NCI-H748 treated with DMSO at 0.1 percent for 48 hours (cell line): ENCODE measurements around the gene SULT1A4.
"Not testable (repeated sequence)": the region's sequence is repeated elsewhere in the genome, so short reads cannot be mapped to it uniquely, and the experiment has no call there.

Source experiments
- DNase-seq: peaks from one replicate; lab custom pipeline; 2025; lab: John Stamatoyannopoulos, UW

The SULT1A4 gene

GRCh38 chr16:29459706-29460646, at the start of gene SULT1A4:
SULT1A4 (plus strand) TSS chr16:29459913; CDS start chr16:29461386, 1,473 bp downstream.
- not testable (repeated sequence) for DNase-seq

- DNase-seq: not testable (repeated sequence)
Observed at GRCh38 chr16:29423587-29423986, 36.1 kb upstream of the SULT1A4 start.

GRCh38 chr16:29425390-29425789, 34.3 kb upstream of the SULT1A4 start:
- DNase-seq: not testable (repeated sequence)

- DNase-seq: not testable (repeated sequence)
Observed at GRCh38 chr16:29453754-29454153, 6.0 kb upstream of the SULT1A4 start.

GRCh38 chr16:29454269-29454668, 5.4 kb upstream of the SULT1A4 start, which contains the start of the genes BOLA2 and SLX1B:
BOLA2 (minus strand) TSS chr16:29454351; CDS start chr16:29454253, 98 bp downstream.
SLX1B (plus strand) TSS chr16:29454533.
- DNase-seq: not testable (repeated sequence)

DNA sequence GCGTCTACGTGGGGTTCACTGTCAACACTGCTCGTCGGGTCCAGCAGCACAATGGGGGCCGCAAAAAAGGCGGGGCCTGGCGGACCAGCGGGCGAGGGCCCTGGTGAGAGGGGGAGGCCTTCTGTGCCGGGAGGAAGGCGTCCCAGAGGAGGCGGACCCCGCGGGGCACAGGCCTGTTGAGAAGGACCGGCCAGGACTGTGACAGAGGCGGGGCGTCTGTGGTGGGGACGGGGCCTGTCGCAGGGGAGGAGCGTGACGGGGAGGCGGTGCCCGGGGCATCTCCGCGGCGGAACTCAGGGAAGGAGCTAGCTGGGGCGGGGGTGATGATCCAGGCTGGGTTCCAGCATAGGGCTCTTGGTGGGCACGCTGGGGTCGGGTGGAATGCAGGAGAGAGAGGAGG, 4.9 kb upstream of the SULT1A4 start:
- DNase-seq: not testable (repeated sequence)

- not testable (repeated sequence) for DNase-seq
Observed at GRCh38 chr16:29457660-29458059, 2.1 kb upstream of the SULT1A4 start.

DNA sequence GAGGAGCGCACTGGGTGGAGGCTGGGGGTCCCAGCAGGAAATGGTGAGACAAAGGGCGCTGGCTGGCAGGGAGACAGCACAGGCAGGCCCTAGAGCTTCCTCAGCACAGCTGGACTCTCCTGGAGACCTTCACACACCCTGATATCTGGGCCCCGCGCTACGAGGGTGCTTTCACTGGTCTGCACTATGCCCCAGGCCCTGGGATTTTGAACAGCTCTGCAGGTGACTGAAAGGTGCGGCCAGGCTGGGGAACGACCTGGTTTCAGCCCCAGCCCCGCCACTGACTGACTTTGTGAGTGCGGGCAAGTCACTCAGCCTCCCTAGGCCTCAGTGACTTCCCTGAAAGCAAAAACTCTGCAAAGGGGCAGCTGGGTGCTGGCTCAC, 926 bp downstream of the SULT1A4 start:
- DNase-seq: not testable (repeated sequence)

DNA sequence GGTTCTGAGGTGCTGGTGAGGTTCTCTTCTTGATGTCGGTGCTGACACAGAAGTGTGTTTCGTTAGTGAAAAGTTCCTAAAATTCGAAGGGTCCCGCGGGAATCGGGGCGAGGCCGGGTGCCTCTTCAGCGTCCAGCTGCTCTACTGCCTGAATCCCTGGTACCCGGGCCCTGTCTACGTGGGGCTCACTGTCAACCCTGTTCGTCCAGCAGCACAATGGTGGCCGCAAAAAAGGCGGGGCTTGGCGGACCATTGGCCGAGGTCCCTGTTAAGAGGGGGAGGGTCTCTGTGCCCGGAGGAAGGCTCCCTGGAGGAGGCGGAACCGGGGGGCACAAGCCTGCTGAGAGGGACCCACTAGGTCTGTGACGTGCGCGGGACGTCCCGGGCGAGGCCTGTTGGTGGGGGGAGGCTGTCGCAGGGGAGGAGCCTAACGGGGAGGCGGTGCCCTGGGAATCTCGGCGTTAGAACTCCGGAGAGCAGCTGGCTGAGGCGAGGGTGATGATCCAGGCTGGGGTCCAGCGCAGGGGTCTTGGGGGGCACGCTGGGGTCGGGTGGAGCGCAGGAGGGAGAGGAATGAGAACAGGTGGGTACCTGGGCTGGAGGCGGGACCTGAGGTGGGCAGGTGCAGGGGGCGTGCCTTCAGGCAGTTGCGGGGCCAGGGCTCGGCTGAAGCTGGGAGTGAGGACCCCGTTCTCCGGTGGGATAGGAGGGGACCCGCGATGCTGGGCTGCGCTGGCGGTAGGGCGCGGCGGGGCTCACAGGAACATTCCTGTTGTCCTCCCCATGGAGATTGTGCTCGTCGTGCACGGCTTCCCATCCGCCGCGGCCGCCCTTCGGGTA, 6.5 kb downstream of the SULT1A4 start:
- not testable (repeated sequence) for DNase-seq

- not testable (repeated sequence) for DNase-seq
Observed at GRCh38 chr16:29466904-29467303, 7.2 kb downstream of the SULT1A4 start.

DNA sequence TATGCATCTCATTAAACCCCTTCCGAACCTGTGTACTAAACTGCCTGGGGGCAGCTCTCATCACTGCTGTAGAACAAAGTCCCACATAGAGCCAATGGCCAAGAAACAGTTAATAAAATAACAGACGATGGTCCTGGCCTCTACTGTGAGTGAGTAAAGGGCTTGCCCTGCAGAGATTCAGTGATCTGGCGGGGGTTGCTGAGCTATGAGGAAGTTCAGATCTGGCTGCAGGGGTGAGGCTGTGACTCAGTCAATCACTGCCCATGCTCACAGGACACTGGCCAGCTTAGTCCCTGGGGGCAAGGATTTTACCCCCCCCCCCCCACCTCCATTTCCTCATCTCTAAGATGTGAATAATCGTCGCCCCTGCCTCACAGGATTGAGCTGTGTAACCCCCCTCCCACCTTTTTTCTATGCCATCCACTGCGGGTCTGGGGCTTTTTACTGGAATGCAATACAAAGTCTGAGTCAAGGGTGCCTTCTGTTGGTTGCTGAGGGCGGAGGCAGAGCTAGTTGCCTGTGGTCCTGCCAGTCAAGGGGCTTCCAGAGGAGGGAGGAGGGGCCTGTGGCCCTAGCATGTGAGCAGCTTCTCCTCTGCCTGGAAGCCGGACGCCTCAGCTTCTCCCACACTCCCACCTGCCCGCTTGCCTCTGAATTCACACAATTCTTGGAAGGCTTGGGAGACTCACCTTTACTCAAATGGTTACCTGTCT, 8.1 kb downstream of the SULT1A4 start:
- not testable (repeated sequence) for DNase-seq

- DNase-seq: not testable (repeated sequence)
Observed at GRCh38 chr16:29469660-29470059, 9.9 kb downstream of the SULT1A4 start.

DNA sequence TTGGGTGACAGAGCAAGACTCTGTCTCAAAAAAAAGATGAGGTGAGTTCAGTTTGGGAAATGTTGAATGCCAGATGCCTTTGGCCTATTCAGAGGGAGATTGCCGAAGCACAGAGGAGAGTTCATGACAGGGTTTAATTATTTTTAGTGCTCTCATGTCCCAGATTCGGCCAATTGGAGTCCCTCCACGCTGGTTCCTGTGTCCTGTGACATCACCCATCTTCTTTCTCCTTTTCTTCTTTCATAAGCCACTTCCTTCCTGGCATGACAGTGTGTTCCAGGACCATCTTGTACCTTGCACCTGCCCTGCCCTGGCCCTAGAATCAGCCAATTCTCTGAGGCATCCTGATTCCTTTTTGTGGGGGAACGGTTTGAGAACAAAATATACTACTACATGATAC, 12.4 kb downstream of the SULT1A4 start:
- not testable (repeated sequence) for DNase-seq

GRCh38 chr16:29482276-29482675, 22.6 kb downstream of the SULT1A4 start:
- DNase-seq: not testable (repeated sequence)

GRCh38 chr16:29506308-29506707, 46.6 kb downstream of the SULT1A4 start, which contains the start of gene NPIPB12:
NPIPB12 (minus strand) TSS chr16:29506408.
- DNase-seq: not testable (repeated sequence)
